GM12878 (cell line): Measurements from ENCODE around the gene MEX3C. TPM values are rescaled to one million over a fixed set of nuclear protein-coding genes. Genes with fewer than 3 reads are reported as not detected.

ENCODE experiments used
- ATAC-seq: fragments of 200-7000 bp; cut with Tn5 transposase; 3 replicates; pipeline ENCODE4 v1.9.1; 2020; ENCODE audit warnings: mild to moderate bottlenecking, moderate library complexity
- BruUV-seq: library from RNA; stranded (reverse); fragments of 400-500 nt; replicated peaks from 2 replicates; lab custom pipeline; 2021; lab: Mats Ljungman, UMichigan
- CTCF ChIA-PET: fragments of 300-600 bp; sonication (Branson Sonifier 250); formaldehyde crosslinking; extraction: SDS; loops from one replicate; lab custom pipeline; 2021; ENCODE audit warnings: inconsistent platforms; lab: Yijun Ruan, JAX
- POLR2A ChIA-PET: fragments of 350-600 bp; formaldehyde crosslinking; extraction: SDS; loops from one replicate; lab custom pipeline; 2021; ENCODE audit warnings: inconsistent platforms; lab: Charles Lee
- RAD21 ChIA-PET: fragments of 300-600 bp; sonication (Branson Sonifier 250); formaldehyde crosslinking; loops from one replicate; lab custom pipeline; 2023; ENCODE audit warnings: antibody characterized with exemption; ENCODE audit not compliant: unreplicated experiment; lab: Charles Lee
- SMC1A ChIA-PET: fragments of 300-600 bp; sonication (Branson Sonifier 250); formaldehyde crosslinking; loops from one replicate; lab custom pipeline; 2023; ENCODE audit not compliant: unreplicated experiment, uncharacterized antibody; lab: Charles Lee
- DNase-seq: peaks from one replicate; pipeline ENCODE4 v3.0.0-alpha.2; 2011; ENCODE audit warnings: low read depth, low spot score
- FAIRE-seq: peaks from 3 replicates; lab custom pipeline; 2011; peaks lifted over from hg19 to GRCh38; lab: Jason Lieb, UNC
- H2AFZ ChIP-seq: 2 replicates; pipeline ENCODE4 v1.6.0; 2011; ENCODE audit warnings: low read depth, low read length, control low read depth; ENCODE audit not compliant: control insufficient read depth
- H3K27ac ChIP-seq: 2 replicates; pipeline ENCODE4 v1.5.1; 2011; ENCODE audit warnings: control low read depth; ENCODE audit not compliant: control insufficient read depth, insufficient read depth
- H3K27me3 ChIP-seq, 2 experiments: replicated peaks in 1 of 2; 2 replicates each; pipeline versions ENCODE4 v1.6.0 to v1.6.1; 2011; ENCODE audit warnings: low read length in 1 of 2; ENCODE audit not compliant: control insufficient read depth in 2 of 2, insufficient read depth in 2 of 2
- H3K36me3 ChIP-seq, 2 experiments: 2 replicates each; pipeline ENCODE4 v1.5.1; 2011; ENCODE audit warnings: low read length in 1 of 2; ENCODE audit not compliant: control insufficient read depth in 2 of 2, insufficient read depth in 2 of 2
- H3K4me1 ChIP-seq: 2 replicates; pipeline ENCODE4 v1.6.1; 2011; ENCODE audit warnings: mild to moderate bottlenecking, low read length, moderate library complexity, mixed read lengths; ENCODE audit not compliant: control insufficient read depth, insufficient read depth
- H3K4me2 ChIP-seq: 2 replicates; pipeline ENCODE4 v1.6.0; 2011; ENCODE audit warnings: control low read depth; ENCODE audit not compliant: control insufficient read depth, insufficient read depth
- H3K4me3 ChIP-seq: fragments of 200-600 bp; sonication (generic); 2 replicates; pipeline ENCODE4 v1.5.1; 2016
- H3K79me2 ChIP-seq: 2 replicates; pipeline ENCODE4 v1.6.0; 2011; ENCODE audit warnings: low read length; ENCODE audit not compliant: control insufficient read depth, insufficient read depth
- H3K9ac ChIP-seq: 2 replicates; pipeline ENCODE4 v1.8.0; 2011; ENCODE audit warnings: low read length, control low read depth, mixed read lengths; ENCODE audit not compliant: control insufficient read depth, insufficient read depth
- H3K9me3 ChIP-seq: replicated peaks from 3 replicates; pipeline ENCODE4 v1.5.1; 2011; ENCODE audit warnings: mild to moderate bottlenecking, low read length; ENCODE audit not compliant: control insufficient read depth, insufficient read depth
- H4K20me1 ChIP-seq: 2 replicates; pipeline ENCODE4 v1.6.0; 2011; ENCODE audit not compliant: control insufficient read depth, insufficient read depth
- BCL11A ChIP-seq: IDR thresholded peaks from 2 replicates; pipeline ENCODE4 v1.6.1; 2011; ENCODE audit warnings: low read depth, low read length
- BCLAF1 ChIP-seq: fragments of 450-650 bp; IDR thresholded peaks from 2 replicates; pipeline ENCODE4 v1.6.1; 2017; ENCODE audit warnings: antibody characterized with exemption, mild to moderate bottlenecking, moderate library complexity
- E4F1 ChIP-seq: fragments of 450-650 bp; IDR thresholded peaks from 2 replicates; pipeline ENCODE4 v1.6.1; 2018; ENCODE audit warnings: borderline replicate concordance, mild to moderate bottlenecking; ENCODE audit not compliant: partially characterized antibody
- EZH2 ChIP-seq: IDR thresholded peaks from 2 replicates; pipeline ENCODE4 v1.6.1; 2012; ENCODE audit warnings: low read depth, mild to moderate bottlenecking, control low read depth, inconsistent platforms, low read length, borderline replicate concordance; ENCODE audit not compliant: control insufficient read depth
- IKZF1 ChIP-seq: fragments of 450-650 bp; conservative IDR thresholded peaks from 2 replicates; pipeline ENCODE4 v1.6.1; 2017; ENCODE audit warnings: antibody characterized with exemption, mild to moderate bottlenecking
- IKZF2 ChIP-seq, 2 experiments: fragments of 450-650 bp; IDR thresholded peaks; 2 replicates each; pipeline ENCODE4 v1.6.1; 2017; ENCODE audit warnings: mild to moderate bottlenecking in 2 of 2, moderate library complexity in 2 of 2
- JUNB ChIP-seq: IDR thresholded peaks from 2 replicates; pipeline ENCODE4 v1.6.1; 2016; ENCODE audit warnings: antibody characterized with exemption, mild to moderate bottlenecking
- KDM1A ChIP-seq: fragments of 200-600 bp; sonication (generic); IDR thresholded peaks from 2 replicates; pipeline ENCODE4 v1.6.1; 2016; ENCODE audit warnings: borderline replicate concordance
- MEF2B ChIP-seq: fragments of 450-650 bp; IDR thresholded peaks from 2 replicates; pipeline ENCODE4 v1.6.1; 2018; ENCODE audit warnings: mild to moderate bottlenecking, moderate library complexity; ENCODE audit not compliant: partially characterized antibody, poor library complexity, severe bottlenecking
- PKNOX1 ChIP-seq: fragments of 450-650 bp; IDR thresholded peaks from 2 replicates; pipeline ENCODE4 v1.6.1; 2016; ENCODE audit warnings: mild to moderate bottlenecking
- POLR2AphosphoS2 ChIP-seq: IDR thresholded peaks from 2 replicates; pipeline ENCODE4 v1.6.1; 2011; ENCODE audit warnings: low read depth, mild to moderate bottlenecking, low read length, improper control_type of control experiment, moderate library complexity
- POU2F2 ChIP-seq: IDR thresholded peaks from 3 replicates; pipeline ENCODE4 v1.6.1; 2011; ENCODE audit warnings: low read depth, mild to moderate bottlenecking, low read length, borderline replicate concordance
- RUNX3 ChIP-seq: IDR thresholded peaks from 2 replicates; pipeline ENCODE4 v1.6.1; 2012; ENCODE audit warnings: low read length, inconsistent platforms
- SMC3 ChIP-seq: IDR thresholded peaks from 2 replicates; pipeline ENCODE4 v1.6.1; 2011; ENCODE audit warnings: low read length, improper control_type of control experiment, borderline replicate concordance
- STAT3 ChIP-seq: IDR thresholded peaks from 2 replicates; pipeline ENCODE4 v1.6.1; 2011; ENCODE audit warnings: low read depth, low read length, improper control_type of control experiment
- ZBTB33 ChIP-seq: fragments of 450-650 bp; IDR thresholded peaks from 2 replicates; pipeline ENCODE4 v1.6.1; 2017; ENCODE audit warnings: mild to moderate bottlenecking
- ZNF384 ChIP-seq: IDR thresholded peaks from 2 replicates; pipeline ENCODE4 v1.6.1; 2012; ENCODE audit warnings: low read depth, mild to moderate bottlenecking, low read length, improper control_type of control experiment, borderline replicate concordance
- WGBS: methylation state at CpG from one replicate; pipeline ENCODE4 v1.1.6; 2016; ENCODE audit warnings: low lambda C conversion rate; ENCODE audit not compliant: insufficient replicate concordance, insufficient coverage; ENCODE audit errors: missing lambda C conversion rate; 5-methylcytosine and 5-hydroxymethylcytosine counted together
- in situ Hi-C: fragments of 300-500 bp; cut with MboI; formaldehyde crosslinking; loops from 9 replicates; pipeline ENCODE4 v1.14.3; 2018; ENCODE audit warnings: mixed read lengths
- intact Hi-C: fragments of 100-400 bp; cut with micrococcal nuclease; formaldehyde crosslinking; loops from one replicate; pipeline ENCODE4 v1.14.2; 2022; ENCODE audit not compliant: unreplicated experiment
- polyA plus RNA-seq, 11 experiments: library from polyadenylated mRNA; depleted of rRNA in 4 of 11; unstranded in 6 of 11; stranded (reverse) in 5 of 11; fragments of >200 nt; fragmentation: Nextera tagmentation in 4 of 11; fragmentation: Illumina TruSeq in 1 of 11; extraction: Ambion mirVana in 4 of 11; extraction: Trizol in 1 of 11; gene quantifications; 1 replicate in 1 of 11; 2 replicates in 10 of 11; pipeline versions ENCODE4 v1.2.1 to v1.2.3, GENCODE V29; 2011 to 2016; ENCODE audit warnings: inconsistent platforms in 2 of 11, missing spikeins in 2 of 11, low read depth in 1 of 11
- total RNA-seq, 4 experiments: library from RNA; depleted of rRNA in 3 of 4; stranded (reverse); fragments of >200 nt in 3 of 4; fragmentation: Illumina TruSeq in 1 of 4; extraction: Trizol in 1 of 4; gene quantifications; 2 replicates each; pipeline versions ENCODE4 v1.2.1 to v1.2.3, GENCODE V29; 2013 to 2021

The MEX3C gene
- total and polyA plus RNA-seq, 10 of the 15 experiments (the other 5 are each of a cell fraction or from before 2014, with no cell fraction given): 6.7 to 48.8 (median 21.3) TPM

DNA sequence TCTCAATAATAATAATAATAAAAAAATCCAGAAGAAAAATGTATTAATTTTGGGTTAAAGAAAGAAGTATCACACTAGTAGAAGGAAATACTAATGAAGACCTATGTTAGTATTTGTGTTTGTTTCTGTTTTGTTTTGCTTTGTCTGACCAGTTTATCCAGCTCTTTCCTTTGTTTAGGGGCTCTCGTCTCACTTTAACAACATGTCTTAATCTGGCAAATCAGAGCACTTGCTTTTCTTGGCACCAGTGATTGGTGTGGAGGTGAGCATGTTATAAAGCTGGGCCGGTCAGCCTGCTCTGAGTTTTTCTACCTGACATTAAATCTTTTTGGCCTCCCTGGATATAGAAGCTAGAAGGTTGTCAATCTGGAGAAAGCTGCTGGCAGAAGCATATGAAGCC lies 15.1 kb upstream of the MEX3C start:
- no peak overlapping the region for H3K9ac ChIP-seq
- no peaks in the 10 kb centered on the region for H3K79me2 ChIP-seq
- no peaks in the 10 kb centered on the region for H3K27me3 ChIP-seq
- ChIA-PET POLR2A (no interaction called here), CTCF (interaction anchor here (1.2 kb wide), 1 partner anchor 20 kb away, joined by 3 read pairs; no protein-coding TSS in a partner anchor), SMC1A (interaction anchor here (0.6 to 1.8 kb wide), 5 partner anchors 17 to 332 kb away, joined by 3 to 6 read pairs (median 3); no protein-coding TSS in a partner anchor), RAD21 (interaction anchor here (1.2 to 1.6 kb wide), 3 partner anchors 15 to 67 kb away, joined by 3 to 6 read pairs (median 4); partner anchors contain the start of gene MEX3C)
- H4K20me1 ChIP-seq: no peaks in the 10 kb centered on the region
- no peak overlapping the region for H2AFZ ChIP-seq
- H3K27ac ChIP-seq: no peak overlapping the region
- intact Hi-C loops: no loop called here
- DNase-seq (no peak), ATAC-seq (no peak), FAIRE-seq (no peak)
- WGBS: 52% methylated on average over 2 of the region's 2 CpGs
- H3K4me2 ChIP-seq: no peak overlapping the region
- in situ Hi-C loops: no loop called here
- H3K4me3 ChIP-seq: no peak overlapping the region
- BruUV-seq: no TSS peak
- H3K36me3 ChIP-seq: no peaks in the 10 kb centered on the region
- peaks cover 13% of the 10 kb centered on the region for H3K4me1 ChIP-seq
- H3K9me3 ChIP-seq: no peaks in the 10 kb centered on the region; the same call in 2 of the 3 replicates
- TF ChIP-seq STAT3: no peak
- TF ChIP-seq SMC3: no peak
- no peak for TF ChIP-seq ZNF384
- no peak for TF ChIP-seq ZBTB33
- TF ChIP-seq IKZF1: no peak
- no peak for TF ChIP-seq RUNX3
- TF ChIP-seq JUNB: no peak
- no peak for TF ChIP-seq POU2F2
- no peak for TF ChIP-seq POLR2AphosphoS2
- no peak for TF ChIP-seq MEF2B
- TF ChIP-seq PKNOX1: no peak
- no peak for TF ChIP-seq E4F1
- no peak for TF ChIP-seq BCL11A
- no peak for TF ChIP-seq KDM1A
- no peak for TF ChIP-seq EZH2
- no peak for TF ChIP-seq BCLAF1
- TF ChIP-seq IKZF2 (IDR thresholded peaks at IDR 0.05): no peak
